Measurements from ENCODE around the gene PAQR9.

The PAQR9 gene

GRCh38 chr3:142977399-142977728 lies 13.9 kb upstream of the PAQR9 start:
- Histone ChIP-seq H3K4me3 (ENCODE audit: low read depth, low read length) (no peak overlapping the region), H3K27me3 (ENCODE audit: control insufficient read depth, insufficient read depth, low read length) (no peaks in the 10 kb centered on the region), H3K36me3 (ENCODE audit: control insufficient read depth, insufficient read depth, low read length) (no peaks in the 10 kb centered on the region), H3K9me3 (ENCODE audit: control insufficient read depth, insufficient read depth, low read length) (no peaks in the 10 kb centered on the region), H3K4me1 (ENCODE audit: control insufficient read depth, insufficient read depth, low read length) (peaks cover 2% of the 10 kb centered on the region), H3K9ac (ENCODE audit: low read depth, low read length) (no peak overlapping the region)

GRCh38 chr3:142976621-142977398 lies 13.3 kb upstream of the PAQR9 start:
- no peak overlapping the region for H3K9ac ChIP-seq (ENCODE audit: low read depth, low read length)
- no peak overlapping the region for H3K4me3 ChIP-seq (ENCODE audit: low read depth, low read length)
- no peaks in the 10 kb centered on the region for H3K9me3 ChIP-seq (ENCODE audit: control insufficient read depth, insufficient read depth, low read length)
- H3K36me3 ChIP-seq (ENCODE audit: control insufficient read depth, insufficient read depth, low read length): no peaks in the 10 kb centered on the region
- no peaks in the 10 kb centered on the region for H3K4me1 ChIP-seq (ENCODE audit: control insufficient read depth, insufficient read depth, low read length)
- no peaks in the 10 kb centered on the region for H3K27me3 ChIP-seq (ENCODE audit: control insufficient read depth, insufficient read depth, low read length)

GRCh38 chr3:142975316-142975995 lies 12.0 kb upstream of the PAQR9 start:
- H3K27me3 ChIP-seq (ENCODE audit: control insufficient read depth, insufficient read depth, low read length): no peaks in the 10 kb centered on the region

GRCh38 chr3:142973217-142974009 lies 9.9 kb upstream of the PAQR9 start:
- H3K27me3 ChIP-seq (ENCODE audit: control insufficient read depth, insufficient read depth, low read length): no peaks in the 10 kb centered on the region
- no peaks in the 10 kb centered on the region for H3K36me3 ChIP-seq (ENCODE audit: control insufficient read depth, insufficient read depth, low read length)
- H3K9me3 ChIP-seq (ENCODE audit: control insufficient read depth, insufficient read depth, low read length): no peaks in the 10 kb centered on the region
- H3K4me3 ChIP-seq (ENCODE audit: low read depth, low read length): no peak overlapping the region
- H3K9ac ChIP-seq (ENCODE audit: low read depth, low read length): no peak overlapping the region
- no peaks in the 10 kb centered on the region for H3K4me1 ChIP-seq (ENCODE audit: control insufficient read depth, insufficient read depth, low read length)

More at GRCh38 chr3:142975316-142975995, 12.0 kb upstream of the PAQR9 start:
- no peak overlapping the region for H3K4me3 ChIP-seq (ENCODE audit: low read depth, low read length)
- H3K9ac ChIP-seq (ENCODE audit: low read depth, low read length): no peak overlapping the region
- no peaks in the 10 kb centered on the region for H3K36me3 ChIP-seq (ENCODE audit: control insufficient read depth, insufficient read depth, low read length)
- no peaks in the 10 kb centered on the region for H3K4me1 ChIP-seq (ENCODE audit: control insufficient read depth, insufficient read depth, low read length)
- no peaks in the 10 kb centered on the region for H3K9me3 ChIP-seq (ENCODE audit: control insufficient read depth, insufficient read depth, low read length)

GRCh38 chr3:142972092-142972753 lies 8.7 kb upstream of the PAQR9 start:
- no peaks in the 10 kb centered on the region for H3K36me3 ChIP-seq (ENCODE audit: control insufficient read depth, insufficient read depth, low read length)
- H3K4me1 ChIP-seq (ENCODE audit: control insufficient read depth, insufficient read depth, low read length): no peaks in the 10 kb centered on the region
- no peak overlapping the region for H3K9ac ChIP-seq (ENCODE audit: low read depth, low read length)
- no peaks in the 10 kb centered on the region for H3K9me3 ChIP-seq (ENCODE audit: control insufficient read depth, insufficient read depth, low read length)
- H3K27me3 ChIP-seq (ENCODE audit: control insufficient read depth, insufficient read depth, low read length): no peaks in the 10 kb centered on the region
- no peak overlapping the region for H3K4me3 ChIP-seq (ENCODE audit: low read depth, low read length)

GRCh38 chr3:142971431-142971830 lies 8.0 kb upstream of the PAQR9 start:
- H3K9ac ChIP-seq (ENCODE audit: low read depth, low read length): no peak overlapping the region
- no peaks in the 10 kb centered on the region for H3K36me3 ChIP-seq (ENCODE audit: control insufficient read depth, insufficient read depth, low read length)
- H3K9me3 ChIP-seq (ENCODE audit: control insufficient read depth, insufficient read depth, low read length): no peaks in the 10 kb centered on the region
- H3K4me3 ChIP-seq (ENCODE audit: low read depth, low read length): no peak overlapping the region
- H3K4me1 ChIP-seq (ENCODE audit: control insufficient read depth, insufficient read depth, low read length): no peaks in the 10 kb centered on the region
- H3K27me3 ChIP-seq (ENCODE audit: control insufficient read depth, insufficient read depth, low read length): peaks cover under 1% of the 10 kb centered on the region

GRCh38 chr3:142968319-142969025 lies 5.0 kb upstream of the PAQR9 start:
- Histone ChIP-seq H3K36me3 (ENCODE audit: control insufficient read depth, insufficient read depth, low read length) (no peaks in the 10 kb centered on the region), H3K27me3 (ENCODE audit: control insufficient read depth, insufficient read depth, low read length) (peaks cover 25% of the 10 kb centered on the region), H3K4me3 (ENCODE audit: low read depth, low read length) (no peak overlapping the region), H3K9me3 (ENCODE audit: control insufficient read depth, insufficient read depth, low read length) (no peaks in the 10 kb centered on the region), H3K9ac (ENCODE audit: low read depth, low read length) (no peak overlapping the region), H3K4me1 (ENCODE audit: control insufficient read depth, insufficient read depth, low read length) (peaks cover 2% of the 10 kb centered on the region)

- H3K4me3 ChIP-seq (ENCODE audit: low read depth, low read length): no peak overlapping the region
- no peak overlapping the region for H3K9ac ChIP-seq (ENCODE audit: low read depth, low read length)
- H3K27me3 ChIP-seq (ENCODE audit: control insufficient read depth, insufficient read depth, low read length): peaks cover 38% of the 10 kb centered on the region
- peaks cover 5% of the 10 kb centered on the region for H3K36me3 ChIP-seq (ENCODE audit: control insufficient read depth, insufficient read depth, low read length)
- peaks cover 4% of the 10 kb centered on the region for H3K9me3 ChIP-seq (ENCODE audit: control insufficient read depth, insufficient read depth, low read length)
- H3K4me1 ChIP-seq (ENCODE audit: control insufficient read depth, insufficient read depth, low read length): peaks cover 2% of the 10 kb centered on the region
Observed at GRCh38 chr3:142966808-142967207, 3.3 kb upstream of the PAQR9 start.

- Histone ChIP-seq H3K4me3 (ENCODE audit: low read depth, low read length) (no peak overlapping the region), H3K4me1 (ENCODE audit: control insufficient read depth, insufficient read depth, low read length) (peaks cover 2% of the 10 kb centered on the region), H3K27me3 (ENCODE audit: control insufficient read depth, insufficient read depth, low read length) (peaks cover 49% of the 10 kb centered on the region), H3K9me3 (ENCODE audit: control insufficient read depth, insufficient read depth, low read length) (peaks cover 4% of the 10 kb centered on the region), H3K9ac (ENCODE audit: low read depth, low read length) (no peak overlapping the region), H3K36me3 (ENCODE audit: control insufficient read depth, insufficient read depth, low read length) (peaks cover 5% of the 10 kb centered on the region)
Observed at GRCh38 chr3:142965581-142965980, 2.1 kb upstream of the PAQR9 start.

- Histone ChIP-seq H3K9me3 (ENCODE audit: control insufficient read depth, insufficient read depth, low read length) (peaks cover 4% of the 10 kb centered on the region), H3K27me3 (ENCODE audit: control insufficient read depth, insufficient read depth, low read length) (peaks cover 54% of the 10 kb centered on the region), H3K36me3 (ENCODE audit: control insufficient read depth, insufficient read depth, low read length) (peaks cover 5% of the 10 kb centered on the region), H3K9ac (ENCODE audit: low read depth, low read length) (no peak overlapping the region), H3K4me3 (ENCODE audit: low read depth, low read length) (peak overlapping the region; percentile 85), H3K4me1 (ENCODE audit: control insufficient read depth, insufficient read depth, low read length) (peaks cover 2% of the 10 kb centered on the region)
Observed at GRCh38 chr3:142963234-142963515, 299 bp downstream of the PAQR9 start.
